Stimulated activated CD4-positive, alpha-beta T cell treated with anti-CD3 and anti-CD28 coated beads, Interleukin-4, amount 100 ng/mL, for 24 hours (primary cell): Measurements from ENCODE around the gene MGAT5B.

ENCODE experiments used
- DNase-seq: peaks from one replicate; pipeline ENCODE4 v3.0.0-alpha.2; 2020

MGAT5B gene

GRCh38 chr17:76880971-76881370 is 12.8 kb downstream of the MGAT5B start:
- DNase-seq: no peak

- DNase-seq: no peak
Measured at GRCh38 chr17:76881408-76881807, 13.2 kb downstream of the MGAT5B start.

- DNase-seq: no peak
Measured at GRCh38 chr17:76881966-76882365, 13.8 kb downstream of the MGAT5B start.

GRCh38 chr17:76883744-76884525 is 15.7 kb downstream of the MGAT5B start:
- DNase-seq: no peak

- no peak for DNase-seq
Measured at GRCh38 chr17:76884995-76885893, 17.0 kb downstream of the MGAT5B start.

- DNase-seq: no peak
Measured at GRCh38 chr17:76885894-76886290, 17.7 kb downstream of the MGAT5B start.

GRCh38 chr17:76886395-76886794 is 18.2 kb downstream of the MGAT5B start:
- no peak for DNase-seq

GRCh38 chr17:76887802-76888201 is 19.6 kb downstream of the MGAT5B start:
- no peak for DNase-seq

GRCh38 chr17:76888661-76889060 is 20.5 kb downstream of the MGAT5B start:
- no peak for DNase-seq

GRCh38 chr17:76889323-76889722 is 21.1 kb downstream of the MGAT5B start:
- no peak for DNase-seq

- DNase-seq: no peak
Measured at GRCh38 chr17:76892329-76892728, 24.1 kb downstream of the MGAT5B start.

- no peak for DNase-seq
Measured at GRCh38 chr17:76893623-76894334, 25.6 kb downstream of the MGAT5B start.

- DNase-seq: no peak
Measured at GRCh38 chr17:76894842-76895241, 26.6 kb downstream of the MGAT5B start.

GRCh38 chr17:76897023-76897422 is 28.8 kb downstream of the MGAT5B start:
- no peak for DNase-seq

- no peak for DNase-seq
Measured at GRCh38 chr17:76899414-76899813, 31.2 kb downstream of the MGAT5B start.

- DNase-seq: no peak
Measured at GRCh38 chr17:76900723-76901122, 32.5 kb downstream of the MGAT5B start.

GRCh38 chr17:76901542-76902197 is 33.5 kb downstream of the MGAT5B start:
- no peak for DNase-seq

GRCh38 chr17:76902476-76902875 is 34.3 kb downstream of the MGAT5B start:
- no peak for DNase-seq

- DNase-seq: no peak
Measured at GRCh38 chr17:76903631-76904030, 35.4 kb downstream of the MGAT5B start.

GRCh38 chr17:76904116-76904515 is 35.9 kb downstream of the MGAT5B start:
- DNase-seq: no peak

GRCh38 chr17:76905036-76905435 is 36.8 kb downstream of the MGAT5B start:
- DNase-seq: no peak

GRCh38 chr17:76905836-76906235 is 37.6 kb downstream of the MGAT5B start:
- no peak for DNase-seq

- DNase-seq: no peak
Measured at GRCh38 chr17:76906463-76906862, 38.3 kb downstream of the MGAT5B start.
